ENCODE results near the gene TMPRSS13.

Gene TMPRSS13

GRCh38 chr11:117966908-117967307 lies 37.7 kb upstream of the TMPRSS13 start:
- TF ChIP-seq SIN3A (IDR thresholded peaks at IDR 0.05; ENCODE audit: borderline replicate concordance, insufficient read depth, low read length) (no peak), FOXP2 (optimal IDR thresholded peaks at IDR 0.05; ENCODE audit: borderline replicate concordance, extremely low read depth, extremely low read length, insufficient read depth) (no peak), POLR2AphosphoS5 (IDR thresholded peaks at IDR 0.05; ENCODE audit: low read depth, low read length) (no peak), TAF1 (IDR thresholded peaks at IDR 0.05; ENCODE audit: borderline replicate concordance, insufficient read depth, low read length) (no peak), REST (IDR thresholded peaks at IDR 0.05; ENCODE audit: insufficient read depth in 1 of 2, low read depth in 2 of 2, low read length in 2 of 2) (no peak)

- TF ChIP-seq SIN3A (IDR thresholded peaks at IDR 0.05; ENCODE audit: borderline replicate concordance, insufficient read depth, low read length) (no peak), REST (IDR thresholded peaks at IDR 0.05; ENCODE audit: insufficient read depth in 1 of 2, low read depth in 2 of 2, low read length in 2 of 2) (no peak), POLR2AphosphoS5 (IDR thresholded peaks at IDR 0.05; ENCODE audit: low read depth, low read length) (no peak), FOXP2 (optimal IDR thresholded peaks at IDR 0.05; ENCODE audit: borderline replicate concordance, extremely low read depth, extremely low read length, insufficient read depth) (no peak), TAF1 (IDR thresholded peaks at IDR 0.05; ENCODE audit: borderline replicate concordance, insufficient read depth, low read length) (no peak)
Measured at GRCh38 chr11:117962826-117963225, 33.6 kb upstream of the TMPRSS13 start.

- TF ChIP-seq TAF1 (IDR thresholded peaks at IDR 0.05; ENCODE audit: borderline replicate concordance, insufficient read depth, low read length) (no peak), FOXP2 (optimal IDR thresholded peaks at IDR 0.05; ENCODE audit: borderline replicate concordance, extremely low read depth, extremely low read length, insufficient read depth) (no peak), SIN3A (IDR thresholded peaks at IDR 0.05; ENCODE audit: borderline replicate concordance, insufficient read depth, low read length) (no peak), REST (IDR thresholded peaks at IDR 0.05; ENCODE audit: insufficient read depth in 1 of 2, low read depth in 2 of 2, low read length in 2 of 2) (no peak), POLR2AphosphoS5 (IDR thresholded peaks at IDR 0.05; ENCODE audit: low read depth, low read length) (no peak)
Measured at GRCh38 chr11:117961896-117962295, 32.7 kb upstream of the TMPRSS13 start.

- TF ChIP-seq SIN3A (IDR thresholded peaks at IDR 0.05; ENCODE audit: borderline replicate concordance, insufficient read depth, low read length) (no peak), FOXP2 (optimal IDR thresholded peaks at IDR 0.05; ENCODE audit: borderline replicate concordance, extremely low read depth, extremely low read length, insufficient read depth) (no peak), TAF1 (IDR thresholded peaks at IDR 0.05; ENCODE audit: borderline replicate concordance, insufficient read depth, low read length) (no peak), POLR2AphosphoS5 (IDR thresholded peaks at IDR 0.05; ENCODE audit: low read depth, low read length) (no peak), REST (IDR thresholded peaks at IDR 0.05; ENCODE audit: insufficient read depth in 1 of 2, low read depth in 2 of 2, low read length in 2 of 2) (no peak)
Measured at GRCh38 chr11:117960406-117960805, 31.2 kb upstream of the TMPRSS13 start.

Data from PFSK-1 (cell line).